Keratinocyte (primary cell): Measurements from ENCODE around the gene PITX1. TPM values are rescaled to one million over a fixed set of nuclear protein-coding genes. Genes with fewer than 3 reads are reported as not detected.

ENCODE experiments used
- DNase-seq: peaks from one replicate; pipeline ENCODE4 v3.0.0-alpha.2; 2011; ENCODE audit warnings: low read depth, missing footprints, low spot score
- FAIRE-seq: peaks from 2 replicates; lab custom pipeline; 2011; peaks lifted over from hg19 to GRCh38; lab: Jason Lieb, UNC
- H2AFZ ChIP-seq: 2 replicates; pipeline ENCODE4 v1.6.0; 2012; ENCODE audit warnings: low read length, control low read depth, inconsistent platforms; ENCODE audit not compliant: control insufficient read depth
- H3K27ac ChIP-seq: 2 replicates; pipeline ENCODE4 v1.5.1; 2011; ENCODE audit warnings: low read length; ENCODE audit not compliant: control insufficient read depth, insufficient read depth
- H3K27me3 ChIP-seq: 3 replicates; pipeline ENCODE4 v1.6.0; 2011; ENCODE audit warnings: low read length; ENCODE audit not compliant: control insufficient read depth, insufficient read depth; ENCODE audit errors: extremely low read depth
- H3K36me3 ChIP-seq, 2 experiments: 2 replicates in 1 of 2; 3 replicates in 1 of 2; pipeline ENCODE4 v1.5.1; 2011; ENCODE audit warnings: low read length in 2 of 2, mild to moderate bottlenecking in 1 of 2; ENCODE audit not compliant: control insufficient read depth in 2 of 2, insufficient read depth in 2 of 2; ENCODE audit errors: extremely low read depth in 1 of 2
- H3K4me1 ChIP-seq: 3 replicates; pipeline ENCODE4 v1.5.1; 2011; ENCODE audit warnings: low read length; ENCODE audit not compliant: control insufficient read depth, insufficient read depth; ENCODE audit errors: extremely low read depth
- H3K4me2 ChIP-seq: 3 replicates; pipeline ENCODE4 v1.6.0; 2011; ENCODE audit warnings: low read depth, low read length; ENCODE audit not compliant: control insufficient read depth, insufficient read depth; ENCODE audit errors: extremely low read depth
- H3K4me3 ChIP-seq, 3 experiments: fragments of 200-600 bp in 1 of 3; sonication (generic) in 1 of 3; 2 replicates in 2 of 3; 3 replicates in 1 of 3; pipeline ENCODE4 v1.5.1; 2011 to 2016; ENCODE audit warnings: low read length in 3 of 3, mild to moderate bottlenecking in 3 of 3, control low read depth in 2 of 3, inconsistent platforms in 1 of 3, low read depth in 1 of 3, mixed read lengths in 1 of 3, mixed run types in 1 of 3, moderate library complexity in 1 of 3; ENCODE audit not compliant: control insufficient read depth in 2 of 3, insufficient read depth in 2 of 3; ENCODE audit errors: extremely low read depth in 1 of 3
- H3K79me2 ChIP-seq: 2 replicates; pipeline ENCODE4 v1.6.0; 2012; ENCODE audit warnings: low read length; ENCODE audit not compliant: control insufficient read depth, insufficient read depth
- H3K9ac ChIP-seq: 3 replicates; pipeline ENCODE4 v1.6.0; 2011; ENCODE audit warnings: low read length; ENCODE audit not compliant: control insufficient read depth, insufficient read depth; ENCODE audit errors: extremely low read depth
- H3K9me1 ChIP-seq: 3 replicates; pipeline ENCODE4 v1.6.0; 2011; ENCODE audit warnings: low read length; ENCODE audit not compliant: control insufficient read depth, insufficient read depth; ENCODE audit errors: extremely low read depth
- H3K9me3 ChIP-seq: 2 replicates; pipeline ENCODE4 v1.5.1; 2012; ENCODE audit warnings: low read depth, low read length; ENCODE audit not compliant: control insufficient read depth
- H4K20me1 ChIP-seq: 3 replicates; pipeline ENCODE4 v1.6.0; 2011; ENCODE audit warnings: low read length; ENCODE audit not compliant: control insufficient read depth, insufficient read depth; ENCODE audit errors: extremely low read depth
- EZH2 ChIP-seq: IDR thresholded peaks from one replicate; pipeline ENCODE4 v1.6.1; 2012; ENCODE audit warnings: inconsistent platforms, mild to moderate bottlenecking, low read length, moderate library complexity
- dilution Hi-C: fragments of 300-500 bp; cut with MboI; formaldehyde crosslinking; loops from one replicate; pipeline ENCODE4 v1.7.0; 2020; ENCODE audit warnings: low sequenced_read_pairs; ENCODE audit not compliant: extremely low pct_ligation_motif_present
- polyA plus RNA-seq, 5 experiments: library from polyadenylated mRNA; depleted of rRNA in 3 of 5; stranded (reverse) in 3 of 5; stranded (forward) in 1 of 5; unstranded in 1 of 5; fragments of >200 nt; gene quantifications; 1 replicate in 1 of 5; 2 replicates in 3 of 5; 3 replicates in 1 of 5; pipeline versions ENCODE4 v1.2.1 to v1.2.3, GENCODE V29; 2011 to 2012; ENCODE audit warnings: missing spikeins in 2 of 5, low read depth in 1 of 5, low replicate concordance in 1 of 5
- TF ChIP-seq, protein P1 (sequence below), 3 experiments: IDR thresholded peaks in 1 of 3; conservative IDR thresholded peaks in 1 of 3; optimal IDR thresholded peaks in 1 of 3; 2 replicates in 2 of 3; 3 replicates in 1 of 3; pipeline versions ENCODE3 to v1.5.1; 2011; ENCODE audit warnings: low read length in 3 of 3, mild to moderate bottlenecking in 3 of 3, moderate library complexity in 2 of 3, control low read depth in 1 of 3, inconsistent platforms in 1 of 3; ENCODE audit not compliant: insufficient read depth in 2 of 3; ENCODE audit errors: extremely low read depth in 1 of 3

Gene PITX1
- polyA plus RNA-seq, 1 donor (not counting 4 experiments of a cell fraction or from before 2014, with no cell fraction given), result 0.73 TPM

DNA sequence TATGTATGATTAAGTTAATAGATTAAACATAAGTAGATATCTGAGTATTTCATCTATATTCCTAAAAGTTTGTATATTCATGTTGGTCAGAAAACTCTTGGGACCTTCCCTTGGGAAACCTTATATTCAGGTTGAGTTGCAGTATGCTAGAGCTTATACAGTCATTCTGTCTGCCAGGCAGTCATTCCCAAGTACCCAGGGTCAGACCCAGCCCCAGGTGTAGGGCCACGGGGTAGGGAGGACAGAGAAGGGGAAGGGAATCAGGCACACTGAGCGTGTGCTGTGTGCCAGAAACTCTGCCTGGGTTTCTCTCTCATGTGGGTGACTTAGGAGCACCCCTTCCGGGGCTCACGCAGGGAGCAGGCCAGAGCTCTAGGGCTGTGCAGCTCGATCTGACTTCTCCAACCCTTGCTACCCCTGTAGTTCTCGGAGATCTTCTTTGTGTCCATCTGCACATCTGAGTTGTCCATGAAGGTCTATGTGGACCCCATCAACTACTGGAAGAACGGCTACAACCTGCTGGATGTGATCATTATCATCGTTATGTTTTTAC lies 38.1 kb downstream of the PITX1 start:
- no peak overlapping the region for H3K4me3 ChIP-seq
- dilution Hi-C loops, result no loop called here
- H3K9me3 ChIP-seq, result no peaks in the 10 kb centered on the region
- H2AFZ ChIP-seq, result no peak overlapping the region
- FAIRE-seq (no peak), DNase-seq (no peak)
- no peaks in the 10 kb centered on the region for H3K36me3 ChIP-seq
- no peaks in the 10 kb centered on the region for H3K4me1 ChIP-seq
- H3K27me3 ChIP-seq, result no peaks in the 10 kb centered on the region
- H3K4me2 ChIP-seq, result no peak overlapping the region
- no peak overlapping the region for H3K9ac ChIP-seq
- TF ChIP-seq, protein P1, sequence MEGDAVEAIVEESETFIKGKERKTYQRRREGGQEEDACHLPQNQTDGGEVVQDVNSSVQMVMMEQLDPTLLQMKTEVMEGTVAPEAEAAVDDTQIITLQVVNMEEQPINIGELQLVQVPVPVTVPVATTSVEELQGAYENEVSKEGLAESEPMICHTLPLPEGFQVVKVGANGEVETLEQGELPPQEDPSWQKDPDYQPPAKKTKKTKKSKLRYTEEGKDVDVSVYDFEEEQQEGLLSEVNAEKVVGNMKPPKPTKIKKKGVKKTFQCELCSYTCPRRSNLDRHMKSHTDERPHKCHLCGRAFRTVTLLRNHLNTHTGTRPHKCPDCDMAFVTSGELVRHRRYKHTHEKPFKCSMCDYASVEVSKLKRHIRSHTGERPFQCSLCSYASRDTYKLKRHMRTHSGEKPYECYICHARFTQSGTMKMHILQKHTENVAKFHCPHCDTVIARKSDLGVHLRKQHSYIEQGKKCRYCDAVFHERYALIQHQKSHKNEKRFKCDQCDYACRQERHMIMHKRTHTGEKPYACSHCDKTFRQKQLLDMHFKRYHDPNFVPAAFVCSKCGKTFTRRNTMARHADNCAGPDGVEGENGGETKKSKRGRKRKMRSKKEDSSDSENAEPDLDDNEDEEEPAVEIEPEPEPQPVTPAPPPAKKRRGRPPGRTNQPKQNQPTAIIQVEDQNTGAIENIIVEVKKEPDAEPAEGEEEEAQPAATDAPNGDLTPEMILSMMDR (optimal IDR thresholded peaks at IDR 0.05 in 1 of 3, IDR thresholded peaks at IDR 0.05 in 1 of 3, conservative IDR thresholded peaks at IDR 0.05 in 1 of 3; ENCODE audit: extremely low read depth in 1 of 3, insufficient read depth in 2 of 3, low read length in 3 of 3), result no peak
- TF ChIP-seq EZH2, result no peak
- no peaks in the 10 kb centered on the region for H3K9me1 ChIP-seq
- H3K79me2 ChIP-seq, result no peaks in the 10 kb centered on the region
- H3K27ac ChIP-seq, result no peak overlapping the region
- H4K20me1 ChIP-seq, result no peaks in the 10 kb centered on the region

DNA sequence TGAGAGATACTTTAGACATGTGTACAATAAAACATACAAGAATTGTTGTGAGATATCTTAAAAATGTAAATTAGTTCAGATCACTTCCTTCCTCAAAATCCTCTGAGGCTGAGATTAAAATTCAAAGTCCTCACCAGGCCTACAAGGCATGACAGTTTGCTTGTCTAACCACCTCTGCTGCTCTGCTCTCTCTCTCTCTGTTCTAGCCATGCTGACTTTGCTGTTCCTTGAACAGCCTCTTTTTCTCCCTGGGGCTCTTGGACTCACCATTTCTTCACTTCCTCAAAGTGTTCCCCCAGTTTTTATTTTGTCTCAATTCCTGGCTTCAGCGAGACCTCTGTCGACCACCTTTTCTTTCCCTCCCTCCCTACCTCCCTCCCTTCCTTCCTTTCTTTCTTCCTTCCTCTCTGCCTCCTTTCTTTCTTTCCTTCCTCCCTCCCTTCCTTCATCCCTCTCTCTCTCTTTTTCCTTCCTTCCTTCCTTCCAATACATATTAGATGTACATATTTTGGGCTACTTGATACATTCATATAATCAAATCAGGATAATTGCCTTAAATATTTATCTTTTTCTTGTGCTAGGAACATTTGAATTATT lies 39.4 kb downstream of the PITX1 start:
- H3K27me3 ChIP-seq, result no peaks in the 10 kb centered on the region
- dilution Hi-C loops, result no loop called here
- TF ChIP-seq, protein P1 (optimal IDR thresholded peaks at IDR 0.05 in 1 of 3, IDR thresholded peaks at IDR 0.05 in 1 of 3, conservative IDR thresholded peaks at IDR 0.05 in 1 of 3; ENCODE audit: extremely low read depth in 1 of 3, insufficient read depth in 2 of 3, low read length in 3 of 3), result no peak
- no peak for TF ChIP-seq EZH2
- DNase-seq (no peak), FAIRE-seq (no peak)
- H3K4me1 ChIP-seq, result no peaks in the 10 kb centered on the region
- no peaks in the 10 kb centered on the region for H3K9me3 ChIP-seq
- H2AFZ ChIP-seq, result no peak overlapping the region
- H3K9me1 ChIP-seq, result no peaks in the 10 kb centered on the region
- H3K4me3 ChIP-seq, result no peak overlapping the region
- H3K4me2 ChIP-seq, result no peak overlapping the region
- H3K9ac ChIP-seq, result no peak overlapping the region
- no peaks in the 10 kb centered on the region for H4K20me1 ChIP-seq
- H3K79me2 ChIP-seq, result no peaks in the 10 kb centered on the region
- no peaks in the 10 kb centered on the region for H3K36me3 ChIP-seq
- H3K27ac ChIP-seq, result no peak overlapping the region
